NT2/D1 (cell line): ENCODE results near the gene TNFRSF11A.

Experiments
- SUZ12 ChIP-seq: IDR thresholded peaks from 2 replicates; pipeline ENCODE4 v1.6.1; 2011; ENCODE audit not compliant: insufficient read length, insufficient read depth; ENCODE audit errors: extremely low read depth
- YY1 ChIP-seq: IDR thresholded peaks from 2 replicates; pipeline ENCODE4 v1.6.1; 2011; ENCODE audit not compliant: insufficient read length, insufficient read depth
- ZNF274 ChIP-seq: IDR thresholded peaks from 2 replicates; pipeline ENCODE4 v1.6.1; 2011; ENCODE audit warnings: mild to moderate bottlenecking, low read depth, low read length

DNA sequence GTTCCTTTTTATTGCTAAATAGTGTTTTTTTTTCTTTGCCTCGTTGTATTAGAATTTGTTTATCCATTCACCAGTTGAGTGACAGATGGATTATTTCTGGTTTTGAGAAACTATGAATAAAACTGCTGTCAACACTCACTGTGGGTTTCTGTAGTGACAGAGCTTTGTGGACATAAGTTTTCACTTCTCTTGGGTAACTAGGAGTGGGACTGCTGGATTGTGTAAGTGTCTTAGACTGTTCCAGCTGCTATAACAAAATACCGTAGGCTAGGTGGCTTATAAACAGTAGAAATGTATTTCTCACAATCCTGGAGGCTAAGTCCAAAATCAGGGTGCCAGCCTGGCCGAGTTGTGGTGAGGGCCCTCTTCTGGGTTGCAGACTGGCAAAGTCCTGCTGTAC lies 71.9 kb downstream of the TNFRSF11A start:
- TF ChIP-seq YY1 (no peak), ZNF274 (no peak), SUZ12 (no peak)
